HTERT RPE-1 (cell line): ENCODE data around the gene EBP.

Source experiments
- in situ Hi-C: fragments of 300-500 bp; cut with MboI; formaldehyde crosslinking; loops from 4 replicates; pipeline ENCODE4 v1.14.3; 2020; ENCODE audit warnings: low sequenced_read_pairs

EBP gene

GRCh38 chrX:48574270-48575266, 53.0 kb downstream of the EBP start, which contains the start of gene RBM3:
TSS of gene RBM3 (plus strand) at chrX:48574484. CDS start at chrX:48575181, 697 bp downstream.
- in situ Hi-C loops: no loop called here

- in situ Hi-C loops: no loop called here
These were observed 54.0 kb downstream of the EBP start for GRCh38 chrX:48575642-48576041.

GRCh38 chrX:48576108-48576507, 54.5 kb downstream of the EBP start:
- in situ Hi-C loops: no loop called here
